GM21717 (cell line): Measurements from ENCODE around the gene USP2.
"Not testable (repeated sequence)": the region's sequence is repeated elsewhere in the genome, so short reads cannot be mapped to it uniquely, and the experiment has no call there.

ENCODE experiments used
- ATAC-seq: cut with Tn5 transposase; IDR thresholded peaks from one replicate; pipeline ENCODE4 v1.9.1; 2021; ENCODE audit warnings: mild to moderate bottlenecking, moderate library complexity; ENCODE audit not compliant: unreplicated experiment

Gene USP2

DNA sequence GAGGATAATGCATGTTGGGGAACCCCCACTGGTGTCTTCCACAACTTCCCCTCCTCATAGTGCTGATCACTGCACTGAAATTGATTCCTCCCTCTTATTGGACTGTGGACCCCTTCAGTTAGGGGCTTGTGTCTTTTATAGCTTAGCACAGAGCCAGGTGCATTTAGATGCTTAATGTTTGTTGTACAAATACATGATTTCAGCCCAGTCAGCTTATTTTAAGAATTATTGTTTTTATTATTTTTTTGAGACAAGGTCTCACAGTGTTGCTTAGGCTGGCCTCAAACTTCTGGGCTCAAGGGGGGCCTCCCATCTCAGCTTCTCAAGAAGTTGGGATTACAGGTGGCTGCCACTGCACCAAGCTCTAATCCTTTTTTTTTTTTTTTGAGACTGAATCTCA lies 33.2 kb upstream of the USP2 start:
- ATAC-seq, result no peak

DNA sequence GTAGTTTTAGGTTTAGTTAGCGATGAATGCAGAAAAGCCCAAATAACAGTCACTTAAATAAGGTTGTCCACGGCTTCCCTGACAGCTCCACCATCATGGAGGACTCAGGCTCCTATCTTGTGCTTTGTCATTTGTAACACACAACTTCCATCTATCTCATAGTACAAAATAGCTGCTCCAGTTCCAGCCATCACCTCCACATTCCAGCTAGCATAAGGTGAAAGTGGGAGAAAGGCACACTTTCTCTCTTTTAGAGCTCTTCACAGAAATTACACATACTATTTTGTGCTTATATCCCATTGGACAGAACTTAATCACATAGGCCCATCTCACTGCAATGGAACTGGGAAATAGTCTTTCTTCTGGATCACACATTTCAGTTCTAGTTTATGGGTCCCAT lies 32.8 kb upstream of the USP2 start:
- no peak for ATAC-seq

DNA sequence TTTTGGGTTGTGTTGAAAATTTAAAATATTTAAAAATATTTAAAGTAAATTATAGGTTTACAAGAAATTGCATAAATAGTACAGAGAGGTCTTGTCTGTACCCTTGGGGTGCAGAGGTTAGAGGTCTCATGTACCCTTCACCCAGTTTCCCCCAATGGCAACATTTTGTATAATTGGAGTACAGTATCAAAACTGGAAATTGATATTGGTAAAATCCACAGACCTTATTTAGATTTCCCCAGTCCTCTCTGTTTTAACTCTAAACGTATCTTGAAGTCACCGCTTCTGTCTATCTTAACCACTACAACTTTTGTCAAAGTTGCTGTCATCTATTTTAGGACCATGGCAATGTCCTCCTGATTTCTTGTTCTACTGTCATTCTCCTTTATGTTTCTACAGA lies 30.6 kb upstream of the USP2 start:
- ATAC-seq, result no peak

DNA sequence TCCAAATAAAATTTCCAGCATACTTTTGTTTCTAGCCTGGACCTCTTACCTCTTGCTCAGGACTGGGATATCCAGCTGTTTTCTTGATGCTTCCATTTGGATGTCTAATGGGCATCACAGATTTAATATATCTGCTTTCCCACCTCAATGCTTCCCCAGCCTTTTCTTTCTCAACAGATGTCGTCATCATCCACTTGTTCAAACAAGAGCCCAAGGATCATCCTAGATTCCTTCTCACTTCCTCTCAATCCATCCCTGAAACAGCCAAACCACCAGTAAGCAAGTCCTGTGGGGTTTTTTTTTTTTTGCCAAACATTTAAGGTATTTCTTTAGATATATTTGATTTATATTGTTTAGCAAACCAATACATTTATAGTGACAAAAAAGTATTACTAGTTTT lies 29.0 kb upstream of the USP2 start:
- no peak for ATAC-seq

DNA sequence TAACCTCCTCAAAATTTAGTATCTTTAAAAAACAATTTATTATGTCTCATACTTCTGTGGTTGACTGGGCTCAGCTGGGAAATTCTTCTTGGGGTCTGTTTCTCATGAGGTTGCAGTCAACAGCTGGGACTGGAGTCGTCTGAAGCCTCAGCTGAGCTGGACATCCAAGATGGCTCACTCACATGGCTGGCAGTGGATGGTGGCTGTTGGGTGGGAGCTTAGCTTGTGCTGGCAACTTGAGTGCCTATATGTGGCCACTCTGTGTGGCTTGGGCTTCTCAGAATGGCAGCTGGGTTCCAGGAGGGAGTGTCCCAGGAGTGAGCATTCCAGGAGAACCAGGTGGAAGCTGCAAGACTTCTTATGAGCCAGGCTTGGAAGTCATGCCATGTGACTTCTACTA lies 28.2 kb upstream of the USP2 start:
- no peak for ATAC-seq

DNA sequence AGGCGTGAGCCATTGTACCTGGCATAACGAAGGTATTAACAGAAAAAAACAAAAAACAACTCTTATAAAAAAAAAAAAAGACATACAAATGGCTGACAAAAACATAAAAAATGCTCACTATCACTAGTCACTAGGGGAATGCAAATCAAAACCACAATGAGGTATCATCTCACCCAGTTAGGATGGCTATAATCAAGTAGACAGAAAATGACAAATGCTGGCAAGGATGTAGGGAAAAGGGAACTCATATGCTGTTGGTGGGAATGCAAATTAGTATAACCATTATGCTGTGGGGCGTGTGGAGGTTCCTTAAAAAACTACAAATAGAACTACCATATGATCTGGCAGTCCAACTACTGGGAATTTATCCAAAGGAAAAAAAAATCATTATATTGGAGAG lies 24.5 kb upstream of the USP2 start:
- ATAC-seq, result no peak

DNA sequence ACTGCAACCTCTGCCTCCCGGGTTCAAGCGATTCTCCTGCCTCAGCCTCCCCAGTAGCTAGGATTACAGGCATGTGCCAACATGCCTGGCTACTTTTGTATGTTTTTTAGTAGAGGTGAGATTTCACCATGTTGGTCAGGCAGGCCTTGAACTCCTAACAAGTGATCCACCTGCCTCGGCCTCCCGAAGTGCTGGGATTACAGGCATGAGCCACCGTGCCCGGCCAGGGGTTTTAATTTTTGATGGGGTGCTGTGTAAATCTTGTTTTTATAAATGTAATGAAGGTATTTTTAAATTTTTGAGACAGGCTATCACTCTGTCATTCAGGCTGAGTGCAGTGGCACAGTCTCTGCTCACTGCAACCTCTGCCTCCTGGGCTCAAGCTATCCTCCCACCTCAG lies 24.0 kb upstream of the USP2 start:
- ATAC-seq, result not testable (repeated sequence)

DNA sequence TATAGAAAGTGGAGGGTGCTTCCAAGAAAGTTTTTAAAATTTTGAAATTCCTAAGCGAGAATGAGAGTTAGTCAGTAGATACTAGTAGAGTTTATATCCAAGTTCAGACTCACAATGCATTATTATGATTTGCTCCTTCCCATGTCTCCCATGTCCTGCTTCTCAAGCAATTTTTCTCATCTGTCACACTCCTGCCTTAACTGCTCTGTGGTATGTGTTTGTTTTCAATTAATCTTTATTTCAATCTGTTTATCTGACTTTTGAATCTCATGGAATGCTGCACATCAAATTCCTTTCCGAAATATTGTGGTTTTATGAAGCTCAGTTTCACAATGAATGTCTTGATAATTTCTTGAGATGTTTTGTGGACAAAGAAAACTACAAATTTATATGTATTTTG lies 23.4 kb upstream of the USP2 start:
- no peak for ATAC-seq

DNA sequence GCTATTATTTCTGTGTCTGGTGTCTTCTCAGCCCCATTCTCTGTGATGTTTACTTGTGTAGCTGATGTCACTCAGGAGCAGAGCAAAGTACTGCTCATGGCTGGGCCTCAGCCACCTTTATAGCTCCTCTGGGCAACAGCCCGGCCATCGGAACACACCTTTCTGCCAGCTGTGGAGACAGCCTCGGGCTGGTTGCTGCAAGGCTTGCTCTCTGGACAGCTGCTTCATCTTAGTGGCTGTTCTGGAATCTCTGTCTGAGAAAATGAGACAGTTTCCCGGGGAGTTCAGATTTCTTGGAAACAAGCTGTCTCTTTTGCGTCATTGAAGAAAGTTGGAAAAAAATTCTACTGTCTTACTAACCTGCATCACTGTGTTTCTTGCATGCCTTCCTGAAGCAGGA lies 21.5 kb upstream of the USP2 start:
- ATAC-seq, result no peak

DNA sequence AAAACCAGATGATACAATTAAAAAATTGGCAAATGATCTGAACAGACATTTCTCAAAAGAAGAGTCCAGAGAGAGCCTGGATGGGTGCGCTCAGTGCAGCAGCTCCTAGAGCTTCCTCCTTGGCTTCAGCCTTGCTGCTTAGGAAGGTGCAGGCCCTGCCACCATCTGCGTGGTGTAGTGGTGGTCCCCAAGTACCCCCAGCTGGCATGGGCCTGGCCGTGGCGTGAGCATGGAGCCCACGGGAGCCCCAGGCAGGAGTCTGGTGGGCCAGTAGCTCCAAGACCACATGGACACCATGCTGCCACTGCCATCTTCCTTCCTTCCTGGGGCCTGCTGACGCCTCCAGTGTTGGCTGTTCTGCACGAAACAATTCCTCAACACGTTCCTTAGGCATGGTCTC lies 21.0 kb upstream of the USP2 start:
- ATAC-seq, result no peak

DNA sequence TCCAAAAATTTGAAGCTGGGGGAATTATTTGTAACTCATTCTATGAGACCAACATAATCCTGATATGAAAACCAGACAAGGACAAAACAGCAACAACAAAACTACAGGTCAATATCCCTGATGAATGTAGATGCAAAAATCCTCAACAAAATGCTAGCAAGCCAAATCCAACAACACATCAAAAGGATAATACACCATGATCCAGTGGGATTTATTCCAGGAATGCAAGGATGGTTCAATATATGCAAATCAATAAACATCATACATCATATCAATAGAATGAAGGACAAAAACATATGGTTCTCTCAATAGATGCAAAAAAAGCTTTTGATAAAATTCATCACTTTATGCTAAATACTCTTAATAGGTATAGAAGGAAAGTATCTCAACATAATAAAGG lies 19.4 kb upstream of the USP2 start:
- ATAC-seq, result no peak

DNA sequence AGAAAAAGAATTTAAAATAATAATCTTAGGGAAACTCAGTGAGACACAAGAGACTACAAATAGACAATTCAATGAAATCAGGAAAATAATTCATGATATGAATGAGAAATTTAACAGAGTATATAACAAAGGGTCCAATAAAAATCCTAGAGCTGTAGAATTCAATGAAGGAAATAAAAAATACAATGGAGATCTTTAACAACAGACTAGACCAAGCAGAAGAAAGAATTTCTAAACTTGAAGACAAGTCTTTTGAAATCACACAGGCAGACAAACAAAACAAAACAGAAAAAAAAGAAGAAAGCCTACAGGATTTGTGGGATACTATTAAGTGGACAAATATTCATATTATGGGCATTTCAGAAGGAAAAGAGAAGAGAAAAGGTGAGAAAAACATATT lies 16.2 kb upstream of the USP2 start:
- ATAC-seq, result no peak

DNA sequence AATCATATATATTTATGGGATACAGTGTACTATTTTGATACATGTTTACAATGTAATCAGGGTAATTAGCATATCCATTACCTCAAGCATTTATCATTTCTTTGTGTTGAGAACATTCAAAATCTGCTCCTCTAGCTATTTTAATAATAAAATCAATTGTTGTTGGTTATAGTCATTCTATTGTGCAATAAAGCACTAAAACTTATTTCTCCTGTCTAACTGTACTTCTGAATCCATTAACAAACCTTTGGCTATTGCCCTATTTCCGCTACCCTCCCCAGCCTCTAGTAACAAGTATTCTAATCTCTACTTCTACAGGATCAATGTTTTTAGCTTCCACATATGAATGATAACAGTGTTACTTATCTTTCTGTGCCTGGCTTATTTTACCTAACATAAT lies 15.3 kb upstream of the USP2 start:
- ATAC-seq, result no peak

DNA sequence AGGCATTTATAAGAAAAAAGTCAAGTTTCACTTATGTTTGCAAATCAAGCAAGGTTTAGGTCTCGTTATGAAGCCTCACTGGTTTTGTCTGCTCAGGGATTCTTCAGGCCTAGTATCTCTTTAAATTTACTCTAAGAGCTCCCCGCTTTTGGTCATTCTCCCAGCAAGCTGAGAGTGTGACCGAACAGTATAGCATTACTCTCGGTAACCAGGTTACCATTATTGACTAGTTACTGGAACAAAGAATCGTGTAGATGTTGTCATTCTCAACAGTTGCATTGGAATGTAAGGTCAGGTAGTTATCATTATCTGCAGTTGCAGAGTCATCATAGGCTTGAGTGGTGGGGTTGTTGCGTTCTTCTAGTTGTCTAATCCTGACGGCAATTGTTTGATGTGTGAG lies 9.8 kb upstream of the USP2 start:
- ATAC-seq, result no peak

DNA sequence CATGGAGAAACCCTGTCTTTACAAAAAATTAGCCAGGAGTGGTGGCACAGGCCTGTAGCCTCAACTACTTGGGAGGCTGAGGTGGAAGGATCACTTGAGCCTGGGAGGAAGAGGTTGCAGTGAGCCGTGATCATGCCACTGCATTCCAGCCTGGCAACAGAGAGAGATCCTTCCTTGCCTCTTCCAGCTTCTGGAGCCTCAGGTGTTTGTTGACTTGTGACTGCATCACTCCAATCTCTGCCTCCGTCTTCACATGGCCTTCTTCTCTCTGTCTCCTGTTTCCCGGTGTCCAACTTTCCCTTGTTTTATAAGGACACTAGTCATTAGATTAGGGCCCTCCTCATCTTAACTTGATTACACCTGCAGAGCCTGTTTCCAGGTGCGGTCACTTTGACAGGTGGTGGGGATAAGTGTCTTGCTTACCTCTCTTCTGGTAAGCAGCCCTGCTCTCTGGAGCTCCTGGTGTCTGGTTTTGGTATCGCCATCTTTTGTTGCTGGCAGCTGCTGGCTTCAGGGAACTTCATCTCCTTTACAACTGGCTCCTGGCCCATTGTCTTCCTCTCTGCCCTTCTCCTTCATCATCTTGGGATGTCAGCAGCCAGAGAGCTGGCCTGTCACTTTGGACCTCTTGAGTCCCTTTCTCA lies 8.2 kb upstream of the USP2 start:
- no peak for ATAC-seq

DNA sequence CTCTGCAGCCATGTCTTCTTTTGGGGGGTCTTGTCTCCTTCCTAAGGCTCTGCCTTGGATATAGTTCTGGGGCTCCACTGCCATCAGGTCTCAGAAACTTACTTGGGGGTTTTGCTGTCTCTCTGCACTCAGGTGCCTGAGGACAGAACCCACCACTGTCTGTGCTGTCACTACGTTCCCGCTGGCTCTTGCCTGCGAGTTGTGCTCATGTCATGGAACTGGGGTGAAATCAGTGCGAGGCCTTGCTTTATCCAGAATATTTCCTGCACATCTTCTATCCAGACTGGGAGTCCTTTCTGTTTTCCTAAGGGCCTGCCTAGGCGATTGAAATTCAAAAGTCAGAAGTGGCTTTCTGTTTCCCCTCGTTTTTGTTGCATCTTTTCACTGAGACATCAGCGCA lies 6.6 kb upstream of the USP2 start:
- no peak for ATAC-seq

DNA sequence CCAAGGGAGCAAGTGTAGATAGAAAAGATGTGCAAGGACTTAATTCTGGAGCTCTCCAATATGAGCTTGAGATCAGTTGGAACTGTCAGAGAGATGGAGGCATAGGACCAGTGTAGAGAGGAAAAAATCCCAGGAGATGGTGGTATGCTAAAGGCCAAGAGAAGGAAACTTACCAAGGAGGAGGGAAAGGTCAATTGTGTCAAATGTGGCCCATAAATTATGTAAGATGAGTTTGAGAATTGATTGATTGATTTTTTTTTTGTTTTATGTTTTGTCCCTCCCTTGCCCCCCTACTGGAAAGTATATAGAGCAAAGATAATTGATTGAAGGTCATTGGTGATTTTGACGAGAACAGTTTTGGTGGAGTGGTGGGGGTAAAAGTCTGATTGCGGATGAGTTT lies 2.8 kb upstream of the USP2 start:
- no peak for ATAC-seq

DNA sequence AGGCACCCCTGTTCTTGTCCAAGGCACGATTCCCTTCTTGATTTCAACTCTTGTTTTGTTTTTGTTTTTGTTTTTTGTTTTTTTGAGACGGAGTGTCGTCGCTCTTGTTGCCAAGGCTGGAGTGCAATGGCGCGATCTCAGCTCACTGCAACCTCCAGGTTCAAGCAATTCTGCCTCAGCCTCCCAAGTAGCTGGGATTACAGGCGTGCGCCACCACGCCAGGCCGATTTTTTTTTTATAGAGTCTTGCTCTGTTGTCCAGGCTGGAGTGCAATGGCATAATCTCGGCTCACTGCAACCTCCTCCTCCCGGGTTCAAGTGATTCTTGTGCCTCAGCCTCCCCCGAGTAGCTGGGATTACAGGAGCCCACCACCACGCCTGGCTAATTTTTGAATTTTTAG lies 1.0 kb upstream of the USP2 start:
- ATAC-seq, result not testable (repeated sequence)

DNA sequence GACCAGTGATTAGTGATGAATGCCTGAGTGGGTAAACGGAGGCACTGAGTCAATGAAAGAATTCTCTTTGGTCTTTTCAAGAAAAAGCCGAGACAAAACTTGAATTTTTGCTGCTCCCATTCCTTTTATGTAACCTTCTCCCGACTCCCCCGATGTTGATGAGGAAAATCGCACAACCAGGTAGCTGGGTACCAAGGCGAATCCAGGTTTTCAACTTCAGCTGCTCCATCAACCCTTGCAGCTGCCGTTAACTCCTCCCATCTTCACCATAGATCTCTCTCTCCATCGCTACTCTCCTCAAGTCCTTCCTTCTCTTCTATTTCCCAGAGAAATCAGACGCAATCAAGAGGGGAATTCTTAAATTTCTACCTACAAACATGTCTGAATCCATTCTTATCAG lies 611 bp upstream of the USP2 start:
- ATAC-seq, result no peak

DNA sequence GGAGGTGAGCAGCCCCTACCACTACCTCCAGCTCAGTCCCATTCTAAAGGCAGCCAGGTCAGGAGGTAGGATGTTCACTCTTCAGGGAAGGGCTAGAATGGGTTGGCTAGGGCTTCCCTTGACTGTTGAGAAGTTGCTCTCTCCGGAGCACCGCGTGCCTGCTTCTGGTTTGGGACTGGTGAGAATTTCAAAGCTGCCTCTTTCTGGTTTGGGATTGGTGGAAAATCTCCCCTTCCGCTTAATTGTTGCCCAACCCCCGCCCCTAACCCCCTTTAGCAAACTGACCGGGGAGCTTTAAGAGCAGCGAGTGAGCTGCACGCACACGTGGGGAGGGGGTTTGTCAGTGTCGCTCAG lies 686 bp downstream of the USP2 start:
- no peak for ATAC-seq

DNA sequence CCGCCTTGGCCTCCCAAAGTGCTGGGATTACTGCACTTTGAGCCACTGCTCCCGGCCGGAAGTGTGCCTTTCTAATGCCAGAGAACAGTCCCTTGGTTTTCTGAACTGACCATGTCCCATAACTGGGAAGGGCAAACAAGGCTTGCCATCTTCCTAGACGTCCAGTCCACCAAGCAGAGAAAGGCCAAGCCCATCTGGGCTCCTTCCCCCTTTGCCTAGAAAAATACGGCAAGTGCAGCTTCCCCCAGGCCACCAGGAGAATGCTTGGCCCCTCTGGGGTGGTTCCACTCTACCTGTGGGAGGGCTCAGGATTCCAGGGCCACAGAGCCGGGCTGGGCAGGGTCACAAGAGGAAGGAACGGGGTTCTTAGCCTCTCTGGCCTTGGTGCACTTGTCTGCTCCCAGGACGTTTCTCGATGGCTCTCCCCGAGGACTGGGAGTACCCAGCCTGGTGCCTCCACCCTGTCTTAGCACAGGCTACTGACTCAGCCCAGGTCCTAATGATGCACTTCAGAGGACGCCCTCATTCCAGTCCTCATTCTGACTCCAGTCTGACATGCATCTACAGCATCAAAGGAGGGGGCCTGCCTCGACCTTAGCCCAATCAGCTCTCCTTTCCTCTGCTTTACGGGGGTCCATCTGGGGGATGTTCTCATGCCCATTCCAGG lies 1.2 kb downstream of the USP2 start:
- no peak for ATAC-seq

DNA sequence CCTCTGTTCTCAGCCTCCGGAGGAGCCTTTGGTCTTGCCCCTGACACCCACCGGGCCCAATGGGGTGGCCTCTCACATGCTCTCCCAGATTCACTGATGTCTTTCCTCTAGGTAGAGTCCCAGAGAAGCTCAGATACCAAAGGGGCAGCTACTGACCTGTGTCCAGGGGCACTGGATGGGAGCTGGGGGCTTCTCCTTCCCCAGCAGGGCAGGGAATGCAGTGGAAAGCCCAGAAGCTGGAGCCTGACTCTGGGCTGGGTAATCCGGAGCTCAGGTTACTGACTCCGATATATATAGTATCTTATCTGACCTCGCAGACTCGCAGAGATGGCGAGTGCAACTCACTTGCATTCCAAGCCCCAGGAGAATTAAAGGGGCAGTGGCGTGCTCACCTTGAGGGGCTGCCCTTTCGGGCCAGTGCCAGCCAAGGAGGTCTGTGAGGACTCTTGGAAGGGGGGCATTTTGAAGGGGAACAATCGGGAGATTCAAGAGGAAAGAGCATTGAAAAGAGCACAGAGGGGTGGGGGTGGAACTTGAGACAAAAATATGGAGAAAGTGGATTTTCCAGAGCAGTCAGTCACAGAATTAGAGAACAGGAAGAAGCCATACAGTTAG lies 2.5 kb downstream of the USP2 start:
- no peak for ATAC-seq
